ENCODE data around the gene BRME1. TPM values are rescaled to one million over a fixed set of nuclear protein-coding genes. Genes with fewer than 3 reads are reported as not detected.

Gene BRME1
- total and polyA plus RNA-seq, 2 of the 13 experiments (the other 11 are each of a cell fraction or from before 2014, with no cell fraction given) = 0.74 to 1.5 TPM

GRCh38 chr19:13905634-13906520 is at the start of gene BRME1, which contains the start of gene CC2D1A (continued):
- TF ChIP-seq PBX2 (CRISPR knock-in tag; IDR thresholded peaks at IDR 0.05) = no peak
- TF ChIP-seq, protein P1, sequence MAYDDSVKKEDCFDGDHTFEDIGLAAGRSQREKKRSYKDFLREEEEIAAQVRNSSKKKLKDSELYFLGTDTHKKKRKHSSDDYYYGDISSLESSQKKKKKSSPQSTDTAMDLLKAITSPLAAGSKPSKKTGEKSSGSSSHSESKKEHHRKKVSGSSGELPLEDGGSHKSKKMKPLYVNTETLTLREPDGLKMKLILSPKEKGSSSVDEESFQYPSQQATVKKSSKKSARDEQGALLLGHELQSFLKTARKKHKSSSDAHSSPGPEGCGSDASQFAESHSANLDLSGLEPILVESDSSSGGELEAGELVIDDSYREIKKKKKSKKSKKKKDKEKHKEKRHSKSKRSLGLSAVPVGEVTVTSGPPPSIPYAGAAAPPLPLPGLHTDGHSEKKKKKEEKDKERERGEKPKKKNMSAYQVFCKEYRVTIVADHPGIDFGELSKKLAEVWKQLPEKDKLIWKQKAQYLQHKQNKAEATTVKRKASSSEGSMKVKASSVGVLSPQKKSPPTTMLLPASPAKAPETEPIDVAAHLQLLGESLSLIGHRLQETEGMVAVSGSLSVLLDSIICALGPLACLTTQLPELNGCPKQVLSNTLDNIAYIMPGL (CRISPR knock-in tag; IDR thresholded peaks at IDR 0.05; ENCODE audit: borderline replicate concordance in 1 of 2, low read depth in 1 of 2) = peak; percentile 84 to 87; a peak in 3 of 4 replicates
- TF ChIP-seq MLLT10 (CRISPR knock-in tag; IDR thresholded peaks at IDR 0.05) = no peak
- TF ChIP-seq, protein P2, sequence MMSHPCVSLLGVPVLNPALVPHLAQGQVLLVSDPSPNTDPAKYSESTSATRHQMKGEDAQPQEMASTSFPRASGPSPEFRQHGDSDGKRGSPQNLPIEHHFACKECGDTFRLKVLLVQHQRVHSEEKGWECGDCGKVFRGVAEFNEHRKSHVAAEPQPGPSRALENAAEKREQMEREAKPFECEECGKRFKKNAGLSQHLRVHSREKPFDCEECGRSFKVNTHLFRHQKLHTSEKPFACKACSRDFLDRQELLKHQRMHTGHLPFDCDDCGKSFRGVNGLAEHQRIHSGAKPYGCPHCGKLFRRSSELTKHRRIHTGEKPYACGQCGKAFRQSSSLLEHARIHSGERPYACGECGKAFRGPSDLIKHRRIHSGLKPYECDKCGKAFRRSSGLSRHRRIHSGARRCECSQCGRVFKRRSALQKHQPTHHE (CRISPR knock-in tag; IDR thresholded peaks at IDR 0.05; ENCODE audit: borderline replicate concordance) = no peak
- peak; percentile 50; the same call in 1 of the 2 replicates for TF ChIP-seq POGZ (CRISPR knock-in tag; IDR thresholded peaks at IDR 0.05)
- TF ChIP-seq PHB2 (IDR thresholded peaks at IDR 0.05; ENCODE audit: partially characterized antibody) = no peak
- TF ChIP-seq, protein P3, sequence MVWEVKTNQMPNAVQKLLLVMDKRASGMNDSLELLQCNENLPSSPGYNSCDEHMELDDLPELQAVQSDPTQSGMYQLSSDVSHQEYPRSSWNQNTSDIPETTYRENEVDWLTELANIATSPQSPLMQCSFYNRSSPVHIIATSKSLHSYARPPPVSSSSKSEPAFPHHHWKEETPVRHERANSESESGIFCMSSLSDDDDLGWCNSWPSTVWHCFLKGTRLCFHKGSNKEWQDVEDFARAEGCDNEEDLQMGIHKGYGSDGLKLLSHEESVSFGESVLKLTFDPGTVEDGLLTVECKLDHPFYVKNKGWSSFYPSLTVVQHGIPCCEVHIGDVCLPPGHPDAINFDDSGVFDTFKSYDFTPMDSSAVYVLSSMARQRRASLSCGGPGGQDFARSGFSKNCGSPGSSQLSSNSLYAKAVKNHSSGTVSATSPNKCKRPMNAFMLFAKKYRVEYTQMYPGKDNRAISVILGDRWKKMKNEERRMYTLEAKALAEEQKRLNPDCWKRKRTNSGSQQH (CRISPR knock-in tag; IDR thresholded peaks at IDR 0.05; ENCODE audit: low read depth) = no peak
- no peak for TF ChIP-seq ZNF180 (CRISPR knock-in tag; IDR thresholded peaks at IDR 0.05; ENCODE audit: borderline replicate concordance, low read depth)
- TF ChIP-seq CENPX (CRISPR knock-in tag; IDR thresholded peaks at IDR 0.05) = no peak
- TF ChIP-seq BRD4 (CRISPR knock-in tag; IDR thresholded peaks at IDR 0.05) = 0 out of 2 replicates have a peak, but pooled peaks have one; percentile 63
- TF ChIP-seq FLYWCH1 (CRISPR knock-in tag; IDR thresholded peaks at IDR 0.05) = no peak
- no peak for TF ChIP-seq BHLHE40 (IDR thresholded peaks at IDR 0.05; ENCODE audit: low read length)
- TF ChIP-seq ZNF772 (CRISPR knock-in tag; IDR thresholded peaks at IDR 0.05) = peak; percentile 95
- peak; percentile 48; the same call in 1 of the 2 replicates for TF ChIP-seq ZNF512 (CRISPR knock-in tag; IDR thresholded peaks at IDR 0.05)
- TF ChIP-seq ZNF446 (CRISPR knock-in tag; IDR thresholded peaks at IDR 0.05) = peak; percentile 91
- peak; percentile 69; the same call in 1 of the 2 replicates for TF ChIP-seq SP5 (CRISPR knock-in tag; IDR thresholded peaks at IDR 0.05; ENCODE audit: borderline replicate concordance, low read depth)
- peak; percentile 72; the same call in 1 of the 2 replicates for TF ChIP-seq SMAD1 (CRISPR knock-in tag; IDR thresholded peaks at IDR 0.05; ENCODE audit: borderline replicate concordance, low read depth)
- no peak for TF ChIP-seq NFRKB (IDR thresholded peaks at IDR 0.05)
- peak; percentile 80 for TF ChIP-seq ZSCAN21 (CRISPR knock-in tag; IDR thresholded peaks at IDR 0.05; ENCODE audit: borderline replicate concordance)
- TF ChIP-seq AKAP8 (CRISPR knock-in tag; IDR thresholded peaks at IDR 0.05) = peak; percentile 35; the same call in 1 of the 2 replicates
- TF ChIP-seq ZNF33B (CRISPR knock-in tag; IDR thresholded peaks at IDR 0.05) = peak; percentile 90
- no peak for TF ChIP-seq ZSCAN22 (CRISPR knock-in tag; IDR thresholded peaks at IDR 0.05)
- TF ChIP-seq TARDBP (CRISPR knock-in tag; IDR thresholded peaks at IDR 0.05) = peak; percentile 37; the same call in 1 of the 2 replicates
